H1 (cell line): ENCODE data around the gene TRAT1. TPM values are rescaled to one million over a fixed set of nuclear protein-coding genes. Genes with fewer than 3 reads are reported as not detected.

Experiments
- CHD7 ChIP-seq: fragments of 300-600 bp; sonication (generic); IDR thresholded peaks from 2 replicates; pipeline ENCODE4 v1.7.1; 2012; ENCODE audit warnings: low read length, moderate library complexity, mild to moderate bottlenecking, inconsistent platforms; ENCODE audit not compliant: insufficient replicate concordance
- TBP ChIP-seq: IDR thresholded peaks from 2 replicates; pipeline ENCODE4 v1.6.1; 2011; ENCODE audit warnings: low read depth, low read length, improper control_type of control experiment
- polyA plus RNA-seq, 7 experiments: library from polyadenylated mRNA; depleted of rRNA in 3 of 7; stranded (reverse) in 5 of 7; unstranded in 2 of 7; fragments of >200 nt in 5 of 7; fragments of 200-250 nt in 2 of 7; gene quantifications; 1 replicate in 5 of 7; 2 replicates in 1 of 7; 4 replicates in 1 of 7; pipeline versions ENCODE4 v1.2.1 to v1.2.3, GENCODE V29; 2011 to 2013; ENCODE audit warnings: missing spikeins in 2 of 7, mixed read lengths in 2 of 7
- total RNA-seq: library from RNA; stranded (reverse); fragmentation: NEBNext Ultra II Directional; extraction: Animal tissue kit (Norgen Biotek cat#: 25700); gene quantifications from 2 replicates; pipeline ENCODE4 v1.2.1, GENCODE V29; 2021

Gene TRAT1
- total and polyA plus RNA-seq, 2 of the 8 experiments (the other 6 are each of a cell fraction or from before 2014, with no cell fraction given): not detected

GRCh38 chr3:108804966-108805365, 17.6 kb upstream of the TRAT1 start (continued):
- TF ChIP-seq TBP (no peak), CHD7 (no peak)
